SK-N-SH (cell line): ENCODE results near the gene PHLPP1. TPM values are rescaled to one million over a fixed set of nuclear protein-coding genes. Genes with fewer than 3 reads are reported as not detected.

Experiments used
- CTCF ChIA-PET: fragments of 300-600, 350-600 bp; formaldehyde crosslinking; extraction: SDS; loops from one replicate; lab custom pipeline; 2021; lab: Yijun Ruan, JAX
- POLR2A ChIA-PET: fragments of 350-600 bp; sonication (Branson Sonifier 250); formaldehyde crosslinking; extraction: SDS; loops from one replicate; lab custom pipeline; 2020; ENCODE audit warnings: antibody characterized with exemption, inconsistent platforms; lab: Yijun Ruan, JAX
- DNase-seq: peaks from one replicate; pipeline ENCODE4 v3.0.0; 2012
- H2AFZ ChIP-seq: fragments of 200-600 bp; sonication (generic); 2 replicates; pipeline ENCODE4 v1.8.1; 2016; ENCODE audit warnings: antibody characterized with exemption, mild to moderate bottlenecking, low read depth
- H3F3A ChIP-seq: fragments of 200-600 bp; sonication (generic); replicated peaks from 2 replicates; pipeline ENCODE3; 2016; ENCODE audit warnings: antibody characterized with exemption, mild to moderate bottlenecking; ENCODE audit not compliant: insufficient read depth
- H3K27ac ChIP-seq, 2 experiments: fragments of 200-500 bp in 1 of 2; fragments of 200-600 bp in 1 of 2; sonication (Bioruptor generic) in 1 of 2; sonication (generic), shearing (Covaris generic) in 1 of 2; 2 replicates each; pipeline versions ENCODE4 v1.5.1 to v1.6.1; 2014 to 2016; ENCODE audit warnings: low read depth in 2 of 2, inconsistent platforms in 1 of 2, low read length in 1 of 2, mild to moderate bottlenecking in 1 of 2, mixed read lengths in 1 of 2
- H3K27me3 ChIP-seq: fragments of 200-600 bp; sonication (generic), shearing (Covaris generic); 2 replicates; pipeline ENCODE4 v1.6.1; 2016; ENCODE audit warnings: mixed run types; ENCODE audit not compliant: insufficient read depth
- H3K36me3 ChIP-seq, 2 experiments: fragments of 200-500 bp in 1 of 2; fragments of 200-600 bp in 1 of 2; sonication (Bioruptor generic) in 1 of 2; sonication (generic) in 1 of 2; replicated peaks in 1 of 2; 2 replicates each; pipeline versions ENCODE3 to v1.5.1; 2014 to 2016; ENCODE audit warnings: low read length in 1 of 2, mild to moderate bottlenecking in 1 of 2; ENCODE audit not compliant: insufficient read depth in 2 of 2, control insufficient read depth in 1 of 2
- H3K4me1 ChIP-seq, 2 experiments: fragments of 200-500 bp in 1 of 2; fragments of 200-600 bp in 1 of 2; sonication (Bioruptor generic) in 1 of 2; sonication (generic), shearing (Covaris generic) in 1 of 2; 2 replicates each; pipeline versions ENCODE4 v1.5.1 to v1.6.1; 2014 to 2016; ENCODE audit warnings: low read depth in 1 of 2, low read length in 1 of 2, mixed run types in 1 of 2; ENCODE audit not compliant: insufficient read depth in 2 of 2, control insufficient read depth in 1 of 2
- H3K4me2 ChIP-seq: fragments of 200-600 bp; sonication (generic), shearing (Covaris generic); 2 replicates; pipeline ENCODE4 v1.6.1; 2017; ENCODE audit warnings: mixed run types
- H3K4me3 ChIP-seq, 2 experiments: fragments of 200-500 bp in 1 of 2; fragments of 200-600 bp in 1 of 2; sonication (Bioruptor generic) in 1 of 2; sonication (generic), shearing (Covaris generic) in 1 of 2; 2 replicates each; pipeline versions ENCODE4 v1.5.1 to v1.8.1; 2014 to 2016; ENCODE audit warnings: low read depth in 2 of 2, inconsistent platforms in 1 of 2, low read length in 1 of 2, mild to moderate bottlenecking in 1 of 2, mixed read lengths in 1 of 2, moderate library complexity in 1 of 2
- H3K79me2 ChIP-seq: fragments of 200-600 bp; sonication (generic); 2 replicates; pipeline ENCODE4 v1.8.1; 2017; ENCODE audit warnings: mild to moderate bottlenecking; ENCODE audit not compliant: insufficient read depth
- H3K9ac ChIP-seq: fragments of 200-600 bp; sonication (generic); 2 replicates; pipeline ENCODE4 v1.6.1; 2017; ENCODE audit warnings: mixed run types
- H3K9me2 ChIP-seq: fragments of 200-600 bp; sonication (generic); 2 replicates; pipeline ENCODE4 v1.6.1; 2017; ENCODE audit warnings: mixed run types
- H3K9me3 ChIP-seq: fragments of 200-600 bp; sonication (generic); 2 replicates; pipeline ENCODE4 v1.6.1; 2017; ENCODE audit warnings: mixed run types, mild to moderate bottlenecking, moderate library complexity
- H4K20me1 ChIP-seq: fragments of 200-600 bp; sonication (generic); 2 replicates; pipeline ENCODE4 v1.6.1; 2017; ENCODE audit warnings: mild to moderate bottlenecking, mixed run types; ENCODE audit not compliant: insufficient read depth
- EP300 ChIP-seq, 2 experiments: IDR thresholded peaks; 2 replicates each; pipeline versions ENCODE4 v1.4.0 to v1.6.1; 2012; ENCODE audit warnings: borderline replicate concordance in 1 of 2, low read depth in 1 of 2, low read length in 1 of 2
- EZH2phosphoT487 ChIP-seq: fragments of 200-600 bp; sonication (generic); IDR thresholded peaks from 2 replicates; pipeline ENCODE4 v1.6.1; 2017; ENCODE audit warnings: low read depth, mixed run types, mild to moderate bottlenecking, antibody characterized with exemption, moderate library complexity, borderline replicate concordance
- FOSL2 ChIP-seq: IDR thresholded peaks from 2 replicates; pipeline ENCODE4 v1.4.0; 2012; ENCODE audit warnings: low read depth, mild to moderate bottlenecking, moderate library complexity, borderline replicate concordance
- GATA2 ChIP-seq: sonication (generic); formaldehyde crosslinking; IDR thresholded peaks from 2 replicates; pipeline ENCODE4 v1.5.0; 2020; ENCODE audit warnings: mild to moderate bottlenecking, missing genetic modification reagents
- MEF2A ChIP-seq: IDR thresholded peaks from 2 replicates; pipeline ENCODE4 v1.4.0; 2012; ENCODE audit warnings: low read depth, borderline replicate concordance
- MXI1 ChIP-seq: IDR thresholded peaks from 2 replicates; pipeline ENCODE4 v1.6.1; 2012; ENCODE audit warnings: mild to moderate bottlenecking, low read depth, low read length, improper control_type of control experiment
- NFIC ChIP-seq: IDR thresholded peaks from 2 replicates; pipeline ENCODE4 v1.4.0; 2012; ENCODE audit warnings: borderline replicate concordance
- NRF1 ChIP-seq: IDR thresholded peaks from 2 replicates; pipeline ENCODE4 v1.6.1; 2012; ENCODE audit warnings: low read depth, mild to moderate bottlenecking, low read length
- RAD21 ChIP-seq: IDR thresholded peaks from 2 replicates; pipeline ENCODE4 v1.6.1; 2012; ENCODE audit warnings: mild to moderate bottlenecking, low read length
- RCOR1 ChIP-seq: fragments of 150-350 bp; IDR thresholded peaks from 2 replicates; pipeline ENCODE4 v1.6.1; 2017; ENCODE audit warnings: antibody characterized with exemption, low read length
- RFX5 ChIP-seq: IDR thresholded peaks from 2 replicates; pipeline ENCODE4 v1.6.1; 2012; ENCODE audit warnings: mild to moderate bottlenecking, improper control_type of control experiment, low read length
- RXRA ChIP-seq: IDR thresholded peaks from 2 replicates; pipeline ENCODE4 v1.4.0; 2012; ENCODE audit warnings: low read depth, mild to moderate bottlenecking, borderline replicate concordance
- SIN3A ChIP-seq: IDR thresholded peaks from 2 replicates; pipeline ENCODE4 v1.6.1; 2012; ENCODE audit warnings: low read depth, mild to moderate bottlenecking, low read length, moderate library complexity, borderline replicate concordance
- TEAD4 ChIP-seq: IDR thresholded peaks from 2 replicates; pipeline ENCODE4 v1.4.0; 2012; ENCODE audit warnings: mild to moderate bottlenecking, borderline replicate concordance; ENCODE audit not compliant: insufficient read depth
- YY1 ChIP-seq: IDR thresholded peaks from 2 replicates; pipeline ENCODE4 v1.4.0; 2012; ENCODE audit warnings: low read depth, mild to moderate bottlenecking
- WGBS: methylation state at CpG from one replicate; pipeline ENCODE4 v1.1.6; 2017; ENCODE audit warnings: low lambda C conversion rate; 5-methylcytosine and 5-hydroxymethylcytosine counted together
- polyA plus RNA-seq, 3 experiments: library from polyadenylated mRNA; depleted of rRNA; stranded (reverse); fragments of >200 nt; gene quantifications; 2 replicates each; pipeline ENCODE4 v1.2.3, GENCODE V29; 2012
- TF ChIP-seq, protein P1 (sequence below): fragments of 200-600 bp; sonication (generic); IDR thresholded peaks from 2 replicates; pipeline ENCODE4 v1.6.1; 2017; ENCODE audit warnings: antibody characterized with exemption, mild to moderate bottlenecking, moderate library complexity
- TF ChIP-seq, protein P2 (sequence below): IDR thresholded peaks from 2 replicates; pipeline ENCODE4 v1.4.0; 2012; ENCODE audit warnings: low read depth
- TF ChIP-seq, protein P3 (sequence below): IDR thresholded peaks from 2 replicates; pipeline ENCODE4; 2012
- TF ChIP-seq, protein P4 (sequence below): IDR thresholded peaks from 2 replicates; pipeline ENCODE4 v1.4.0; 2012; ENCODE audit warnings: low read depth, borderline replicate concordance

The PHLPP1 gene
- polyA plus RNA-seq, 1 of the 3 experiments (the other 2 are of a cell fraction), result 4.6 TPM

DNA sequence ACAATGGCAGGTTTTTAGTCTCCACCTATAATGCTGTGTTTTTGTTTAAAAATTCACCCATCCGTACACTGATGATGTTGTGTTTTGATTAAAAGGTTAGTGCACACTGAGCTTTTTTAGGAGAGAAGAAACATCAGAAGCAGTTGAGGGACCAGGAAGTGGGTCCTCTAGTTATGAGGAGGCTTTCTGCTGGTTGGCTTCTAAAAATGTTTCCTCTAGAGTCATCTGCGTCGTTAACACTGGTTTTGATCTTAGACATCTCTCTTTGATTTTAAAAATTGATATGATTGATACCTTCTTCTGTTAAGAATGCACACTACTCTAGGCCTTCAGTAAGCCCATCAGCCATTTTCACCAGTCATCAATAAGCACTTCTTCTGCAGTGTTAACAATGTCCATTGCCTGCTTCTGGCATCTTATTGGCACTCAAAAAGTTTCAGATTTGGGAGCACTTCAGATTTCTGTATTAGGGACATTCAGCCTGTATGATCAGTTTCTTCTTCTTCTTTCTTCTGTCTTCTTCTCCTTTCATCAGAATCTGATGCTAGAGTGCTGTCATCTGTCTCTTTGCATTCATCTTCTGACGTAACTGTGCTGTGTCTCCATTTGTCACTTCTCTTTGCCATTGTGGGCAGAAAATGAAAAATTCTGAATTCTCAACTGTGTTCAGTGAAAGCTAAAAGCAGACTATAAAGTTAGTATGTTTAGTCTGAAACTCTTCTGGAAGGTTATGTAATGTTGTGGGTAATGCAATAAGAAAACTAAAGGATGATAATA lies 56.3 kb downstream of the PHLPP1 start:
- peaks cover 0 to 11% of the 10 kb centered on the region in 2 experiments; a peak in 3 of 4 replicates for H3K4me1 ChIP-seq
- DNase-seq, result no peak
- no peak overlapping the region for H3K4me3 ChIP-seq
- ChIA-PET POLR2A (no interaction called here), CTCF (interaction anchor here (1.0 kb wide), 1 partner anchor 10 kb away, joined by 3 read pairs; no protein-coding TSS in a partner anchor)
- no peak overlapping the region for H3K9ac ChIP-seq
- H3K27ac ChIP-seq, result no peak overlapping the region
- H3K79me2 ChIP-seq, result peaks cover 7% of the 10 kb centered on the region; the same call in 1 of the 2 replicates
- no peak overlapping the region for H2AFZ ChIP-seq
- no peaks in the 10 kb centered on the region for H3K9me2 ChIP-seq
- no peaks in the 10 kb centered on the region for H3K27me3 ChIP-seq
- H3K36me3 ChIP-seq, result no peaks in the 10 kb centered on the region
- no peaks in the 10 kb centered on the region for H3K9me3 ChIP-seq
- no peak overlapping the region for H3K4me2 ChIP-seq
- TF ChIP-seq GATA2 (no peak), EZH2phosphoT487 (no peak), TEAD4 (no peak), NRF1 (no peak), SIN3A (no peak), MEF2A (no peak), EP300 (IDR thresholded peaks at IDR 0.05; ENCODE audit: borderline replicate concordance in 1 of 2, low read depth in 1 of 2, low read length in 1 of 2) (no peak), FOSL2 (no peak), RCOR1 (no peak), RXRA (no peak), NFIC (no peak), RAD21 (no peak), RFX5 (no peak), YY1 (no peak), MXI1 (no peak)
- TF ChIP-seq, protein P1, sequence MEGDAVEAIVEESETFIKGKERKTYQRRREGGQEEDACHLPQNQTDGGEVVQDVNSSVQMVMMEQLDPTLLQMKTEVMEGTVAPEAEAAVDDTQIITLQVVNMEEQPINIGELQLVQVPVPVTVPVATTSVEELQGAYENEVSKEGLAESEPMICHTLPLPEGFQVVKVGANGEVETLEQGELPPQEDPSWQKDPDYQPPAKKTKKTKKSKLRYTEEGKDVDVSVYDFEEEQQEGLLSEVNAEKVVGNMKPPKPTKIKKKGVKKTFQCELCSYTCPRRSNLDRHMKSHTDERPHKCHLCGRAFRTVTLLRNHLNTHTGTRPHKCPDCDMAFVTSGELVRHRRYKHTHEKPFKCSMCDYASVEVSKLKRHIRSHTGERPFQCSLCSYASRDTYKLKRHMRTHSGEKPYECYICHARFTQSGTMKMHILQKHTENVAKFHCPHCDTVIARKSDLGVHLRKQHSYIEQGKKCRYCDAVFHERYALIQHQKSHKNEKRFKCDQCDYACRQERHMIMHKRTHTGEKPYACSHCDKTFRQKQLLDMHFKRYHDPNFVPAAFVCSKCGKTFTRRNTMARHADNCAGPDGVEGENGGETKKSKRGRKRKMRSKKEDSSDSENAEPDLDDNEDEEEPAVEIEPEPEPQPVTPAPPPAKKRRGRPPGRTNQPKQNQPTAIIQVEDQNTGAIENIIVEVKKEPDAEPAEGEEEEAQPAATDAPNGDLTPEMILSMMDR, result no peak
- TF ChIP-seq, protein P2, sequence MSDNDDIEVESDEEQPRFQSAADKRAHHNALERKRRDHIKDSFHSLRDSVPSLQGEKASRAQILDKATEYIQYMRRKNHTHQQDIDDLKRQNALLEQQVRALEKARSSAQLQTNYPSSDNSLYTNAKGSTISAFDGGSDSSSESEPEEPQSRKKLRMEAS, result no peak
- TF ChIP-seq, protein P3, sequence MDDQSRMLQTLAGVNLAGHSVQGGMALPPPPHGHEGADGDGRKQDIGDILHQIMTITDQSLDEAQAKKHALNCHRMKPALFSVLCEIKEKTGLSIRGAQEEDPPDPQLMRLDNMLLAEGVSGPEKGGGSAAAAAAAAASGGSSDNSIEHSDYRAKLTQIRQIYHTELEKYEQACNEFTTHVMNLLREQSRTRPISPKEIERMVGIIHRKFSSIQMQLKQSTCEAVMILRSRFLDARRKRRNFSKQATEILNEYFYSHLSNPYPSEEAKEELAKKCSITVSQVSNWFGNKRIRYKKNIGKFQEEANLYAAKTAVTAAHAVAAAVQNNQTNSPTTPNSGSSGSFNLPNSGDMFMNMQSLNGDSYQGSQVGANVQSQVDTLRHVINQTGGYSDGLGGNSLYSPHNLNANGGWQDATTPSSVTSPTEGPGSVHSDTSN, result no peak
- TF ChIP-seq, protein P4, sequence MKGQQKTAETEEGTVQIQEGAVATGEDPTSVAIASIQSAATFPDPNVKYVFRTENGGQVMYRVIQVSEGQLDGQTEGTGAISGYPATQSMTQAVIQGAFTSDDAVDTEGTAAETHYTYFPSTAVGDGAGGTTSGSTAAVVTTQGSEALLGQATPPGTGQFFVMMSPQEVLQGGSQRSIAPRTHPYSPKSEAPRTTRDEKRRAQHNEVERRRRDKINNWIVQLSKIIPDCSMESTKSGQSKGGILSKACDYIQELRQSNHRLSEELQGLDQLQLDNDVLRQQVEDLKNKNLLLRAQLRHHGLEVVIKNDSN, result no peak
- no peaks in the 10 kb centered on the region for H4K20me1 ChIP-seq
- WGBS, result 95% methylated on average over 4 of the region's 4 CpGs
- H3F3A ChIP-seq, result no peaks in the 10 kb centered on the region
